Fibroblast of pulmonary artery (primary cell): ENCODE measurements around the gene PUM2.

Experiments used
- DNase-seq: peaks from one replicate; pipeline ENCODE4 v3.0.0-alpha.2; 2010; ENCODE audit warnings: low read depth
- H3K4me3 ChIP-seq: replicated peaks from 2 replicates; pipeline ENCODE4 v1.5.1; 2011; ENCODE audit warnings: low read depth, mild to moderate bottlenecking, control low read depth, low read length, moderate library complexity
- CTCF ChIP-seq: IDR thresholded peaks from 2 replicates; pipeline ENCODE4 v1.5.1; 2011; ENCODE audit warnings: mild to moderate bottlenecking, control low read depth, low read length, inconsistent platforms; ENCODE audit errors: missing control alignments

The PUM2 gene

GRCh38 chr2:20352581-20353216, 2.1 kb upstream of the PUM2 start:
- DNase-seq: no peak
- no peak for TF ChIP-seq CTCF
- H3K4me3 ChIP-seq: no peak overlapping the region

DNA sequence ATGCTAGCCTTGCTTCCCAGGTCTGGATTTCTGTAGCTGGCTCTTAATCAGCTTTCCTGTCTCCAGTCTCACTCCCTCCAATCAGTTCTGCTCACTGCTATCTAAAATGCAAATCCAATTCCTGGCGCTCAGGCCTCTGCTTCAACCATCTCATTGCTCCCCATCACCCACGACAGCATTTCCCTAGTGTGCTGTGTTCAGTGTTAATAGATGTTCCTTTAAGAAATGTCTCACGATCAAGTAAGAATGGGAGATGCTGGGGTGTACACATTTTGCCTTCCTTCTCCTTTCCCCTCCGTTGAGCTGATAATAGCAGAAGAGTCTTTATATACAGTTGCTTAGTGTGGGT, 1.6 kb upstream of the PUM2 start:
- TF ChIP-seq CTCF: no peak
- no peak for DNase-seq
- no peak overlapping the region for H3K4me3 ChIP-seq

GRCh38 chr2:20351555-20352229, 1.0 kb upstream of the PUM2 start:
- H3K4me3 ChIP-seq: peak overlapping the region; percentile 65
- DNase-seq: no peak
- no peak for TF ChIP-seq CTCF

GRCh38 chr2:20350041-20350712, 467 bp downstream of the PUM2 start:
- no peak for DNase-seq
- H3K4me3 ChIP-seq: peak overlapping the region; percentile 64

GRCh38 chr2:20349513-20349921, 1.1 kb downstream of the PUM2 start:
- peak overlapping the region; percentile 64 for H3K4me3 ChIP-seq
- DNase-seq: no peak
- no peak for TF ChIP-seq CTCF

More at GRCh38 chr2:20350041-20350712, 467 bp downstream of the PUM2 start:
- no peak for TF ChIP-seq CTCF

DNA sequence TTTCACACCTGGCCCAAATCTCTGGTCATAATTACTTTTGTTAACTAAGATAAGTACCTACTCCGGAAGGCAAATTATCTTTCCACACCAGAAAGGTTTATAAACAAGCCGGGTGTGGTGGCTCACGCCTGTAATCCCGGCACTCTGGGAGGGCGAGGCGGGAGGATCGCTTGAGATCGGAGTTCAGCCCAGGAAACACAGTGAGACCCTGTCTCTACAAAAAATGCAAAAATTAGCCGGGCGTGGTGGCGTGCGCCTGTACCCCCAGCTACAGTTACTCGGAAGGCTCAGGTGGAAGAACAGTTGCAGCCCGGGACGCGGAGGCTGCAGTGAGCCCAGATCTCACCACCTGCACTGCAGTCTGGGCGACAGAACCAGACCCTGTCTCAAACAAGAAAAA, 2.1 kb downstream of the PUM2 start:
- TF ChIP-seq CTCF: no peak
- DNase-seq: no peak
- H3K4me3 ChIP-seq: peak overlapping the region; percentile 64
